ACC112 (cell line): ENCODE data around the gene HHIPL1.

Experiments used
- H2AFZ ChIP-seq: fragments of 200-600 bp; sonication (generic); one replicate; pipeline ENCODE4 v1.6.0; 2017; ENCODE audit warnings: antibody characterized with exemption, low read length; ENCODE audit not compliant: unreplicated experiment
- H3K27ac ChIP-seq: fragments of 200-600 bp; sonication (generic); 2 replicates; pipeline ENCODE4 v1.5.1; 2014; ENCODE audit warnings: low read depth, mild to moderate bottlenecking, antibody characterized with exemption, low read length, moderate library complexity
- H3K27me3 ChIP-seq: fragments of 200-600 bp; sonication (generic); 2 replicates; pipeline ENCODE4 v1.6.1; 2014; ENCODE audit warnings: mild to moderate bottlenecking, antibody characterized with exemption, low read length, moderate library complexity, mixed read lengths; ENCODE audit not compliant: insufficient read depth
- H3K36me3 ChIP-seq: fragments of 200-600 bp; sonication (generic); 2 replicates; pipeline ENCODE4 v1.6.1; 2016; ENCODE audit warnings: mild to moderate bottlenecking, antibody characterized with exemption, low read length, moderate library complexity, mixed read lengths; ENCODE audit not compliant: insufficient read depth
- H3K4me1 ChIP-seq: fragments of 200-600 bp; sonication (generic); one replicate; pipeline ENCODE4 v1.6.1; 2016; ENCODE audit warnings: low read length, mixed read lengths; ENCODE audit not compliant: insufficient read depth, unreplicated experiment, control insufficient read depth
- H3K4me3 ChIP-seq: fragments of 200-600 bp; sonication (generic); 2 replicates; pipeline ENCODE4 v1.5.1; 2014; ENCODE audit warnings: mild to moderate bottlenecking, low read depth, low read length
- H3K79me2 ChIP-seq: fragments of 200-600 bp; sonication (generic); one replicate; pipeline ENCODE4 v1.6.0; 2016; ENCODE audit warnings: low read length; ENCODE audit not compliant: control insufficient read depth, unreplicated experiment, insufficient read depth

Gene HHIPL1

DNA sequence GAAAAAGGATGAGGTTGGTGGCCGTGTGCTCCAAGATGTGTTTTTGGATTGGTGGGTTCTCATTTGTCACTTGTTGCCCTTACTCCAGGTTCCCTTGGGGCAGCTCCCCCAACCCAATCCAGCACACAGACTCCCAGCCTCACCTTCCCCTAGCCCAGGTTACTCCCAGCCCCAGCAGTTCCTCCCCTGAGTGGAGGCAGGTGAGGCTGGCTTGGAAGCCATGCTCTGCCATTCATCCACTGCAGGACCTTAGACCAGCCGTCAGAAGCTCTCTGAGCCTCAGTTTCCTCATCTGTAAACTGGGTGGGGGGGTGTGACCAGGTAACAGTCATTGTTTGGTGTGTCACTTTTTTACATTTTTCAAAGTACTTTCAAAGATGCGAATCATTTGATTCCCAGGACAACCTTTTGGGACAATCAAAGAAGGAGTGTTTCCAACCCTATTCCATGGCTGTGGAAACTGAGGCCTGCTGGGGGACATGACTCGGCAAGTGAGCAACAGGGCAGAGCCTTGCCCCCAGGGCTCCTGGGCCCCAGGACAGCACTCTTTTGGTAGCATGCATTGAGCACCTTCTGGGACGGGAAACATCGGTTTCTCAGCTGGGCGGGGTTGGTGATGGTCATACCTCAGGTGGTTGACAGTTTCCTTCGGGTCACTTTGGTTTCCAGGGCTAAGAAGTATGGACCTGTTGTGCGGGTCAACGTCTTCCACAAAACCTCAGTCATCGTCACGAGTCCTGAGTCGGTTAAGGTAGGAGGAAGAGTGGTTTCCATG, 46.4 kb downstream of the HHIPL1 start:
- Histone ChIP-seq H3K27me3 (peaks cover 40% of the 10 kb centered on the region), H2AFZ (no peak overlapping the region), H3K79me2 (no peaks in the 10 kb centered on the region), H3K4me1 (no peaks in the 10 kb centered on the region), H3K4me3 (no peak overlapping the region), H3K27ac (no peak overlapping the region), H3K36me3 (no peaks in the 10 kb centered on the region)

DNA sequence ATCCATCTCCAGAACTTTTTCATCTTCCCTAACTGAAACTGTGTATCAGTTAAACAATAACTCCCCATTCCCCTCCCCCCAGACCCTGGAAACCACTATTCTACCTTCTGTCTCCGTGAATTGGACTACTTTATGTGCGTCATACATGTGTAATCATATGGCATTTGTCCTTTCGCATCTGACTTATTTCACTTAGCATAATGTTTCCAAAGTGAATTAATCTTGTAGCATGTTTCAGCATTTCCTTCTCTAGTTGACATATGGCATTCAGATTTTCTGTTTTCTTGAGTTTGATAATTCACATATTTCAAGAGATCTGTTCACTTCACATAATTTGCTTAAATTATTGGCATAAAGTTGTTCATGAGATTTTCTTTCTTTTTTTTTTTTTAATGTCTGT, 49.0 kb downstream of the HHIPL1 start:
- H3K4me1 ChIP-seq = no peaks in the 10 kb centered on the region
- no peak overlapping the region for H3K27ac ChIP-seq
- no peak overlapping the region for H2AFZ ChIP-seq
- H3K79me2 ChIP-seq = no peaks in the 10 kb centered on the region
- peaks cover 51% of the 10 kb centered on the region for H3K27me3 ChIP-seq
- H3K36me3 ChIP-seq = no peaks in the 10 kb centered on the region
- H3K4me3 ChIP-seq = no peak overlapping the region

DNA sequence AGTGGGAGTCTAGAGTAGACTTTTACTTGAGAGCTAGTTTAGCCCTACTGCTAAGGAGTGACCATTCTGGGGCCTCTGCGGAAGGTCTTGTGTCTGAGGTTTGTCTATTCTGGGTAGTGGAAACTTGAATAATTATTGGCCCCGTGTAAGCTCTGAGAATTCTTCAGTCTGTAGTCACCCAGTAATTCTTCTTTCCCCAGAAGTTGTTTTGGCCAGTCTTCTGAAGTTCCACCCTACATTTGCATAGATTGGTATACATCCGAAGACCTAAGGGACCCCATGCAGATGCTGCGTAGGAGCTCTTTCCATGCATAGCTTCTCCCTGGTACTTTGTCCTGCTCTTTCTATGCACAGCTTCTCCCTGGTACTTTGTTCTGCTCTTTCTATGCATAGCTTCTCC, 52.0 kb downstream of the HHIPL1 start:
- H3K4me1 ChIP-seq = no peaks in the 10 kb centered on the region
- peaks cover 25% of the 10 kb centered on the region for H3K27me3 ChIP-seq
- no peak overlapping the region for H3K27ac ChIP-seq

DNA sequence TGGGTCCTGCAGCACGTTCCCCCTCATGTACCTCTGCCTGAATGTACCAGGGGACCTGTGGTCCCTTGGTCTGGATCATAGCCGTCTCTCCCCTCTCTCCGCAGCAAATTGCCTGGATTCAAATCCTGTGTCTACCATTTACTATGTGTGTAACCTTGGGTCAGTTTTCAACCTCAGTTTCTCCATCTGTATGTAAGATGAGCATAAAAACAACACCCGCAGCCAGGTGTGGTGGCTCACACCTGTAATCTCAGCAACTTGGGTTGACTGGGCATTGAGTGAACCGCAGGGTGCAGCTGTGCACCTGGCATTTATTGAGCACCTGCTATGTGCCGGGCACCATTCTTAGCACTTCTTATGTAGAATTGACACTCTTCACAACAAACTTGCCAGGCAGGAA, 53.3 kb downstream of the HHIPL1 start:
- H3K4me1 ChIP-seq = no peaks in the 10 kb centered on the region
- H3K79me2 ChIP-seq = no peaks in the 10 kb centered on the region
- H3K36me3 ChIP-seq = no peaks in the 10 kb centered on the region
- H3K27me3 ChIP-seq = peaks cover 24% of the 10 kb centered on the region
- no peak overlapping the region for H2AFZ ChIP-seq
- no peak overlapping the region for H3K4me3 ChIP-seq
- no peak overlapping the region for H3K27ac ChIP-seq

More for the DNA sequence above, 52.0 kb downstream of the HHIPL1 start:
- H3K79me2 ChIP-seq = no peaks in the 10 kb centered on the region
- no peak overlapping the region for H3K4me3 ChIP-seq
- H2AFZ ChIP-seq = no peak overlapping the region
- no peaks in the 10 kb centered on the region for H3K36me3 ChIP-seq

DNA sequence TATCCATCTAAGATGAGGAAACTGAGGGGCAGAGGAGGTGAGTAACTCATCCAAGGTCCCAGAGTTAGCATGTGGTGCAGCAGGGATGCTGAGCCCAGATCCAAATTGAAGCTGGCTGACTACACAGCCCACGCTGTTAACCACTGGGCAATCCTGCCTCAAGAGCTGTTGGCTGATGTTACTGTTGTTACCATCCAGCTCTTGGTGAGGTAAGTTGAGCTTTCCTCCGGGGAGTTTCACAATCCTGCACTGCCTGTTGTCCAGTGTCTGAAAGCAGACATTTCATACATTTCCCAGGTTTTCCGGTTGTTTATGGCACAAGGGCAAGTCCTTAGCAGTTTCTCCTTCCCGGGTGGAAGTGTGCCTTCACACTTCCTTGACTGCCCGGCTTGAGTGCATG, 53.7 kb downstream of the HHIPL1 start:
- Histone ChIP-seq H3K27me3 (peaks cover 24% of the 10 kb centered on the region), H3K4me3 (no peak overlapping the region), H3K36me3 (no peaks in the 10 kb centered on the region), H3K27ac (no peak overlapping the region), H3K4me1 (no peaks in the 10 kb centered on the region), H2AFZ (no peak overlapping the region), H3K79me2 (no peaks in the 10 kb centered on the region)

DNA sequence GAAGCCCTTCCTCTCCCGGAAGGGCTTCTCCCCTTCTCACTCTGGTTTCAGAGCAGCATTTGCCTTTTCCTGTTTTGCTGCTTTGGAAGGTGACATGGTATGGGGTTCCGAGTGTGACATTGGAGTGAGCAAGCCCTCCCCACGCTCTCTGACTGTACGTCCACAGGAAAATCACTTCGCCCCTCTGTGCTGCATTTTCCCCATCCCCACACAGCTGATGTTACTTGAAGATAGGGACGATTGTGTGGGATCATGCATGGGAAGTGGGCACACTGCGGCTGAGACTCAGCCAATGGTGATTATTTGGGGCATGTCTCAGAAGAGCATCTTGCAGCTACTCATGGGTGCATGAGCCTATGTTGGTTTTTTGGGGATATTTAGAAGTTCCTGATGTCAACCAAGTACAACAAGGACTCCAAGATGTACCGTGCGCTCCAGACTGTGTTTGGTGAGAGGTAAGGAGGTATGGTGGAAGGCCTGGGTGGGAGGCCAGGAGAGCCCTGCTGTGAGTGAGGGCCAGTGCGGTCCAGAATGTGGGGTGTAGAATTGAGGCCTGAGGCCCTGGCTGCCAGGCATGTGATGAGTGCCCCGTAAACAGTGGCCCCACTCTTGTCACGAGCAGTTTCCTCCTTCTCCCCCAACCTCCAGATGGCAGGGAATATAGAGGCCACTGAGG, 54.3 kb downstream of the HHIPL1 start:
- H2AFZ ChIP-seq = no peak overlapping the region
- H3K27me3 ChIP-seq = peaks cover 27% of the 10 kb centered on the region
- no peaks in the 10 kb centered on the region for H3K36me3 ChIP-seq
- H3K4me3 ChIP-seq = no peak overlapping the region
- H3K79me2 ChIP-seq = no peaks in the 10 kb centered on the region
- no peaks in the 10 kb centered on the region for H3K4me1 ChIP-seq
- H3K27ac ChIP-seq = no peak overlapping the region

DNA sequence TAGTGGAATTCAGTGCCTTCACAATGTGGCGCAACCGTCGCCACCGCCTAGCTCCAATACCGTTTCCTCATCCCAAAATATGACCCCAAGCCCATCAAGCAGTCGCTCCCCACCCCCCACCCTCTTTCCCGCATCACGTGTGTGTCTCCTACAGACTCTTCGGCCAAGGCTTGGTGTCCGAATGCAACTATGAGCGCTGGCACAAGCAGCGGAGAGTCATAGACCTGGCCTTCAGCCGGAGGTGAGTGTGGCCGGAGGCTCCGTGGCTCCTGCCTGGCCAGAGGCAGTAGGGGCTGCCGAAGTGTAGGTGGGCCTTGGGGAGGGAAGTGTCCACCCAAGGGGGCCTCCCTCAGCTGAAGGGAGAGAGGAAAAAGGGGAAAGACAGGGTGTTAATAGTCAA, 54.9 kb downstream of the HHIPL1 start:
- no peaks in the 10 kb centered on the region for H3K36me3 ChIP-seq
- peaks cover 30% of the 10 kb centered on the region for H3K27me3 ChIP-seq
- H3K4me1 ChIP-seq = no peaks in the 10 kb centered on the region
- no peak overlapping the region for H2AFZ ChIP-seq
- no peak overlapping the region for H3K27ac ChIP-seq
- no peak overlapping the region for H3K4me3 ChIP-seq
- H3K79me2 ChIP-seq = no peaks in the 10 kb centered on the region

DNA sequence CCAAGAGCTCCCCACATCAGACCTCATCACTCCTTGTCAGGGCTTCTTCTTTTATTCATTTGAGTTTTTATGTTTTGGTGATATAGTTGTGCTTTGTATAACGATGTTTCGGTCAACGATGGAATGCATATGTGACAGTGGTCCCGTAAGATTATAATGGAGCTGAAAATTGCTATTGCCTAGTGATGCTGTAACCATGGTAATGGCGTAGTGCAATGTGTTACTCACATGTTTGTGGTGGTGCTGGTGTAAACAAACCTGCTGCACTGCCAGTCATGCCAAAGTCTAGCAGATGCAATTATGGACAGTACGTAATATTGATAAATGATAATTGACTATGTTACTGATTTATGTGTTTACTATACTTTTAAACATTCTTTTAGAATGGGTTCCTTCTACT, 55.5 kb downstream of the HHIPL1 start:
- Histone ChIP-seq H3K4me1 (no peaks in the 10 kb centered on the region), H2AFZ (no peak overlapping the region), H3K27ac (no peak overlapping the region), H3K36me3 (no peaks in the 10 kb centered on the region), H3K79me2 (no peaks in the 10 kb centered on the region), H3K27me3 (peaks cover 30% of the 10 kb centered on the region), H3K4me3 (no peak overlapping the region)

DNA sequence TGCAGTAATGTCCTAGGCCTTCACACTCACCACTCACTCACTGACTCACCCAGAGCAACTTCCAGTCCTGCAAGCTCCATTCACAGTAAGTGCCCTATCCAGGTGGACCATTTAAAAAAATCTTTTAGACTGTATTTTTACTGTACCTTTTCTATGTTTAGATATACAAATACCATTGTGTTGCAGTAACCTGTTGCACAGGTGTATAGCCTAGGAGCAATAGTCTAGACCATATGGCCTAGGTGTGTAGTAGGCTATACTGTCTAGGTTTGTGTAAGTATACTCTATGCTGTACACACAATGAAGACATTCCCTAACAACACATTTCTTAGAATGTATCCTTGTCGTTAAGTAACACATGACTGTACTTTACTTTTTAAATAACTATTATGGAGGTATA, 56.3 kb downstream of the HHIPL1 start:
- H3K79me2 ChIP-seq = no peaks in the 10 kb centered on the region
- no peak overlapping the region for H3K4me3 ChIP-seq
- no peak overlapping the region for H2AFZ ChIP-seq
- no peaks in the 10 kb centered on the region for H3K36me3 ChIP-seq
- no peak overlapping the region for H3K27ac ChIP-seq
- H3K27me3 ChIP-seq = peaks cover 30% of the 10 kb centered on the region
- no peaks in the 10 kb centered on the region for H3K4me1 ChIP-seq

DNA sequence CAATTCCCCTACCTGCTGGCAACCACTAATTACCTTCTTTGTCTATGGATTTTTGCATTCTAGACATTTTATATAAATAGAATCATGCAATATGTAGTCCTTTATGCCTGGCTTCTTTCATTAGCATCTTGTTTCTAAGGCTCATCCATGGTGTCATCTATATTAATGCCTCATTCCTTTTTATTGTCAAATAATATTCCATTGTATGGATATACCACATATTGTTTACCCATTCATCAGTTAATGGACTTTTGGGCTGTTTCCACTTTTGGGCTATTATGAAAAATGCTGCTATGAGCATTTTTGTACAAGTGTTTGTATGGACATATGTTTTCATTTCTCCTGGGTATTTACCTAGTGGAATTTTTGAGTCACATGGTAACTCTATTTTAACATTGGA, 57.2 kb downstream of the HHIPL1 start:
- H3K4me1 ChIP-seq = no peaks in the 10 kb centered on the region
- H3K27ac ChIP-seq = no peak overlapping the region
- H3K79me2 ChIP-seq = no peaks in the 10 kb centered on the region
- H3K36me3 ChIP-seq = no peaks in the 10 kb centered on the region
- no peak overlapping the region for H3K4me3 ChIP-seq
- peaks cover 22% of the 10 kb centered on the region for H3K27me3 ChIP-seq
- no peak overlapping the region for H2AFZ ChIP-seq

DNA sequence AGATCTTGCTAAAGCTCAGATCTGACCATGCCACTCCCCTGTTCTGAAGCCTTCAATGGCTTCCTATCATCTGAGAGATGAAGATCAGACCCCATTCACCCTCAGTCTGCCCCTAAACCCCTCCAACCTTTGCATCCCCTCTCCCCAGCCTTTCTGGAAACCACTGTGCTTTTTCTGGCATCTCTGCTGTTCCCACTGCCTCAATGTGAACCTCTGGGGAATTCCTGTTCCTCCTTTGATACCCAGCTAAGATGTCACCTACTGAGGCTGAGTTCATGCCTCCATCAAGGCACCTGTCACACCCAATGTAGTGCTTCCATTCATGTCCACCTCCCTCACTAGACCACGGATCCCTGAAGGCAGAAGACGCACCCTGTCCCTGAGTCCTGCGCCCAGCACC, 58.5 kb downstream of the HHIPL1 start:
- no peak overlapping the region for H3K4me3 ChIP-seq
- peaks cover 9% of the 10 kb centered on the region for H3K27me3 ChIP-seq
- H3K4me1 ChIP-seq = no peaks in the 10 kb centered on the region
- H2AFZ ChIP-seq = no peak overlapping the region
- no peaks in the 10 kb centered on the region for H3K36me3 ChIP-seq
- no peaks in the 10 kb centered on the region for H3K79me2 ChIP-seq
- H3K27ac ChIP-seq = no peak overlapping the region
